PC-3 (cell line): Measurements from ENCODE around the gene PCSK5. TPM values are rescaled to one million over a fixed set of nuclear protein-coding genes. Genes with fewer than 3 reads are reported as not detected.

ENCODE experiments used
- ATAC-seq: fragments of 200-7000 bp; cut with Tn5 transposase; 2 replicates; pipeline ENCODE4 v1.9.1; 2020; ENCODE audit warnings: mild to moderate bottlenecking, moderate library complexity
- BruUV-seq: library from RNA; stranded (reverse); fragments of 400-500 nt; replicated peaks from 2 replicates; lab custom pipeline; 2021; lab: Mats Ljungman, UMichigan
- CTCF ChIA-PET: fragments of 300-600 bp; sonication (Branson Sonifier 250); formaldehyde crosslinking; loops from one replicate; lab custom pipeline; 2022; ENCODE audit warnings: antibody characterized with exemption; lab: Charles Lee
- POLR2A ChIA-PET: fragments of 300-600 bp; sonication (Branson Sonifier 250); formaldehyde crosslinking; loops from one replicate; lab custom pipeline; 2022; ENCODE audit warnings: antibody characterized with exemption; ENCODE audit not compliant: unreplicated experiment; lab: Charles Lee
- DNase-seq: peaks from one replicate; pipeline ENCODE4 v3.0.0-alpha.2; 2015
- H2AFZ ChIP-seq: fragments of 300-600 bp; sonication (generic); 2 replicates; pipeline ENCODE4 v1.6.0; 2016; ENCODE audit warnings: antibody characterized with exemption, low read length
- H3F3A ChIP-seq: fragments of 300-600 bp; sonication (generic); one replicate; pipeline ENCODE4 v1.6.0; 2017; ENCODE audit warnings: antibody characterized with exemption, low read length, control low read depth, mild to moderate bottlenecking; ENCODE audit not compliant: unreplicated experiment
- H3K27ac ChIP-seq: fragments of 300-600 bp; sonication (generic); 2 replicates; pipeline ENCODE4 v1.5.1; 2016; ENCODE audit warnings: mild to moderate bottlenecking, low read length
- H3K27me3 ChIP-seq: fragments of 300-600 bp; sonication (generic); 2 replicates; pipeline ENCODE4 v1.6.1; 2016; ENCODE audit warnings: low read length, mixed read lengths
- H3K36me3 ChIP-seq: fragments of 300-600 bp; sonication (generic); 2 replicates; pipeline ENCODE4 v1.6.1; 2016; ENCODE audit warnings: low read depth, mixed run types, low read length, mixed read lengths
- H3K4me1 ChIP-seq: fragments of 300-600 bp; sonication (generic); 2 replicates; pipeline ENCODE4 v1.5.1; 2016; ENCODE audit warnings: low read length; ENCODE audit not compliant: insufficient read depth
- H3K4me2 ChIP-seq: fragments of 300-600 bp; sonication (generic); 2 replicates; pipeline ENCODE4 v1.6.0; 2016; ENCODE audit warnings: low read length
- H3K4me3 ChIP-seq: fragments of 300-600 bp; sonication (generic); 2 replicates; pipeline ENCODE4 v1.5.1; 2016; ENCODE audit warnings: mild to moderate bottlenecking, low read length, mixed read lengths
- H3K79me2 ChIP-seq: fragments of 300-600 bp; sonication (generic); 2 replicates; pipeline ENCODE4 v1.6.1; 2017; ENCODE audit warnings: low read length, mixed read lengths
- H3K9ac ChIP-seq: fragments of 300-600 bp; sonication (generic); 2 replicates; pipeline ENCODE4 v1.6.0; 2016; ENCODE audit warnings: mild to moderate bottlenecking, low read length
- H3K9me2 ChIP-seq: fragments of 300-600 bp; sonication (generic); replicated peaks from 2 replicates; pipeline ENCODE4 v1.6.1; 2016; ENCODE audit warnings: mixed run types, low read length, mixed read lengths
- H3K9me3 ChIP-seq: fragments of 300-600 bp; sonication (generic); 2 replicates; pipeline ENCODE4 v1.6.1; 2016; ENCODE audit warnings: low read length, mixed read lengths
- H4K20me1 ChIP-seq: fragments of 300-600 bp; sonication (generic); 2 replicates; pipeline ENCODE4 v1.6.1; 2016; ENCODE audit warnings: low read length, mixed read lengths
- EZH2 ChIP-seq: fragments of 300-600 bp; sonication (generic); IDR thresholded peaks from one replicate; pipeline ENCODE4 v1.6.1; 2017; ENCODE audit warnings: antibody characterized with exemption, mild to moderate bottlenecking, low read length; ENCODE audit not compliant: unreplicated experiment
- EZH2phosphoT487 ChIP-seq: fragments of 300-600 bp; sonication (generic); IDR thresholded peaks from 2 replicates; pipeline ENCODE4 v1.6.1; 2018; ENCODE audit warnings: mild to moderate bottlenecking, antibody characterized with exemption, low read length, borderline replicate concordance
- intact Hi-C: fragments of 100-400 bp; cut with micrococcal nuclease; formaldehyde crosslinking; loops from 2 replicates; pipeline ENCODE4 v1.9.0; 2023
- total RNA-seq: library from RNA; depleted of rRNA; stranded (reverse); fragments of >200 nt; gene quantifications from 2 replicates; pipeline ENCODE4 v1.2.3, GENCODE V29; 2014
- TF ChIP-seq, protein P1 (sequence below): fragments of 300-600 bp; sonication (generic); conservative IDR thresholded peaks from 2 replicates; pipeline ENCODE4 v1.5.1; 2017; ENCODE audit warnings: antibody characterized with exemption, low read depth, mild to moderate bottlenecking, low read length

PCSK5 gene
- total RNA-seq, 1 experiment from 2014 or later = not detected

DNA sequence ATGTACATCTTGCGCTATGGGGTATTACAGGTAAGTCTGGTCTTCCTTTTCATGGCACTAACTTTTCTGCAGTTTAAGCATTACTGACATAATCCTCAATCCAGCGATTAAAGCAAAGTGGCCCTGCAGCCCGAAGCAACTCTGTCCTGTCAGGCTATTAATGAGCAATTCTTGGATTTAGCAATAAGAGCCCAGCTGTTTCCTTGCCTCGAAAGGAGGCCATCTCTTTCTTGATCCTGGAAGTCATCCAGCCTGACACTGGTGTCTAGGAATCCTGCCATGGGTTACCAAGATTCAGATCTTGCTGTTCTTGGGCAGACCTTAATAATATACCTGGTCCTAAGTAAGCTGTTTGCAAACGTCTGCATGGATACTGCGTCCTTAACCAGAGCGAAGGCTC, 401.8 kb downstream of the PCSK5 start:
- no peak overlapping the region for H2AFZ ChIP-seq
- no peaks in the 10 kb centered on the region for H3K27me3 ChIP-seq
- H3K27ac ChIP-seq = no peak overlapping the region
- no peaks in the 10 kb centered on the region for H4K20me1 ChIP-seq
- no peaks in the 10 kb centered on the region for H3K4me1 ChIP-seq
- H3K9me3 ChIP-seq = no peaks in the 10 kb centered on the region
- DNase-seq (no peak), ATAC-seq (no peak)
- no peak overlapping the region for H3K9ac ChIP-seq
- CTCF ChIA-PET = no interaction called here
- BruUV-seq = no TSS peak
- TF ChIP-seq, protein P1, sequence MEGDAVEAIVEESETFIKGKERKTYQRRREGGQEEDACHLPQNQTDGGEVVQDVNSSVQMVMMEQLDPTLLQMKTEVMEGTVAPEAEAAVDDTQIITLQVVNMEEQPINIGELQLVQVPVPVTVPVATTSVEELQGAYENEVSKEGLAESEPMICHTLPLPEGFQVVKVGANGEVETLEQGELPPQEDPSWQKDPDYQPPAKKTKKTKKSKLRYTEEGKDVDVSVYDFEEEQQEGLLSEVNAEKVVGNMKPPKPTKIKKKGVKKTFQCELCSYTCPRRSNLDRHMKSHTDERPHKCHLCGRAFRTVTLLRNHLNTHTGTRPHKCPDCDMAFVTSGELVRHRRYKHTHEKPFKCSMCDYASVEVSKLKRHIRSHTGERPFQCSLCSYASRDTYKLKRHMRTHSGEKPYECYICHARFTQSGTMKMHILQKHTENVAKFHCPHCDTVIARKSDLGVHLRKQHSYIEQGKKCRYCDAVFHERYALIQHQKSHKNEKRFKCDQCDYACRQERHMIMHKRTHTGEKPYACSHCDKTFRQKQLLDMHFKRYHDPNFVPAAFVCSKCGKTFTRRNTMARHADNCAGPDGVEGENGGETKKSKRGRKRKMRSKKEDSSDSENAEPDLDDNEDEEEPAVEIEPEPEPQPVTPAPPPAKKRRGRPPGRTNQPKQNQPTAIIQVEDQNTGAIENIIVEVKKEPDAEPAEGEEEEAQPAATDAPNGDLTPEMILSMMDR = no peak
- TF ChIP-seq EZH2 (no peak), EZH2phosphoT487 (no peak)
- H3F3A ChIP-seq = no peaks in the 10 kb centered on the region
- intact Hi-C loops = no loop called here
- H3K9me2 ChIP-seq = no peaks in the 10 kb centered on the region
- H3K4me2 ChIP-seq = no peak overlapping the region
- no peaks in the 10 kb centered on the region for H3K36me3 ChIP-seq
- H3K79me2 ChIP-seq = no peaks in the 10 kb centered on the region
- POLR2A ChIA-PET = no interaction called here
- H3K4me3 ChIP-seq = no peak overlapping the region

DNA sequence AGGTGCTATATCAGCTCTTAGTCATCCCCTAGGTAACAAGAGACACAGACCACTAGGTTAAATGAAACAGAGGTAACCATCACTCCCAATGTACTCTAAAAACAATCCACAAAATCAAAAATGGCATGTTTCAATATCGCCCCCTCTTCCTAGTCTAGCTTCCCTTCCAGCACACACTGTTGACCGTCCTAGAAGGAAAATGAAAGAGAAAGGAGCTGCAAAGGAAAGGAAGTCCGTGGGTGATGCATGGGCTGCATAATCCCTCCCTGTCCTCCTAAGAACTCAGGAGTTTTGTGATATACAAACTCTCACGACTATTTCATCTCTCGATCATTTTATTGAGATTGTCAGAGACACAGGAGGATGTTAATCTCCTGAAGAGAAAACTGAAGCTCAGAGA, 402.2 kb downstream of the PCSK5 start:
- intact Hi-C loops = no loop called here
- Histone ChIP-seq H3K9me2 (no peaks in the 10 kb centered on the region), H3K9ac (no peak overlapping the region), H3K27ac (no peak overlapping the region), H3K27me3 (no peaks in the 10 kb centered on the region), H3K4me3 (no peak overlapping the region), H3K9me3 (no peaks in the 10 kb centered on the region), H3F3A (no peaks in the 10 kb centered on the region), H3K4me1 (no peaks in the 10 kb centered on the region), H3K36me3 (no peaks in the 10 kb centered on the region), H3K4me2 (no peak overlapping the region), H2AFZ (no peak overlapping the region), H3K79me2 (no peaks in the 10 kb centered on the region), H4K20me1 (no peaks in the 10 kb centered on the region)
- TF ChIP-seq EZH2 (no peak), EZH2phosphoT487 (no peak)
- TF ChIP-seq, protein P1 = no peak
- no TSS peak for BruUV-seq
- ChIA-PET POLR2A (no interaction called here), CTCF (no interaction called here)
- DNase-seq = no peak
- no peak for ATAC-seq

GRCh38 chr9:76294301-76294700, 403.8 kb downstream of the PCSK5 start:
- intact Hi-C loops = no loop called here
- Histone ChIP-seq H4K20me1 (no peaks in the 10 kb centered on the region), H2AFZ (no peak overlapping the region), H3K4me3 (no peak overlapping the region), H3K9me3 (no peaks in the 10 kb centered on the region), H3K9ac (no peak overlapping the region), H3K4me1 (no peaks in the 10 kb centered on the region), H3K9me2 (no peaks in the 10 kb centered on the region), H3K27me3 (no peaks in the 10 kb centered on the region), H3K4me2 (no peak overlapping the region), H3K79me2 (no peaks in the 10 kb centered on the region), H3F3A (no peaks in the 10 kb centered on the region), H3K27ac (no peak overlapping the region), H3K36me3 (no peaks in the 10 kb centered on the region)
- POLR2A ChIA-PET = no interaction called here
- TF ChIP-seq, protein P1 = no peak
- TF ChIP-seq EZH2phosphoT487 = no peak
- TF ChIP-seq EZH2 = no peak
- ATAC-seq = no peak
- DNase-seq = no peak
- BruUV-seq = no TSS peak
- CTCF ChIA-PET = no interaction called here
